Measurements from ENCODE around the gene CPXM1. TPM values are rescaled to one million over a fixed set of nuclear protein-coding genes. Genes with fewer than 3 reads are reported as not detected.

CPXM1 gene
- polyA plus RNA-seq, 10 donors, result 39.6 to 68.0 (median 52.1) TPM

DNA sequence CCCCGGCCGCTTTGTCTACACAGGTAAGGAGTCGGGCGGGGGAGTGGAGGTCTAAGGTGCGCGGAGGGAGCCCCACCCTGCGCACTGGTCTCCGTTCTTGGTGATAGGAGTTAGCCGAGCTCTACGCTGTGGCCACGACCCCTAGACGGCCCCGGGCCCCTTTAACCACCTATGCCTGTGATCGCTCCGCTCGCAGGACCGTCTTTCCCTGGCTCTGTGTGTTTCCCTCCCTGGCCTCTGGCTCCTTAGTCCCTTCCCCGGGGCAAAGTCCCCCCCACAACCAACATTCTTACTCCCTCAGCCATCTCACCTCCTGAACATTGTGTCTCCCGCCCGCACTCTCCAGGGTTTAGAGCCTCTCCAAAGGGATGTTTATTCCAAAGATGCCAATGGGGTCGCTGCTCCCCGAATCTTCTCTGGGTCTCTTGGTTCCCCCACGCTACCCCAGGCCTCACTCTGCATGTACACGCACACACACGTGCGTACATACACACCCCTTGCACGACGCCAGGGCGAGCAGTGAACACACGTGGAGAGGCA, 50.4 kb downstream of the CPXM1 start:
- no peak for DNase-seq

DNA sequence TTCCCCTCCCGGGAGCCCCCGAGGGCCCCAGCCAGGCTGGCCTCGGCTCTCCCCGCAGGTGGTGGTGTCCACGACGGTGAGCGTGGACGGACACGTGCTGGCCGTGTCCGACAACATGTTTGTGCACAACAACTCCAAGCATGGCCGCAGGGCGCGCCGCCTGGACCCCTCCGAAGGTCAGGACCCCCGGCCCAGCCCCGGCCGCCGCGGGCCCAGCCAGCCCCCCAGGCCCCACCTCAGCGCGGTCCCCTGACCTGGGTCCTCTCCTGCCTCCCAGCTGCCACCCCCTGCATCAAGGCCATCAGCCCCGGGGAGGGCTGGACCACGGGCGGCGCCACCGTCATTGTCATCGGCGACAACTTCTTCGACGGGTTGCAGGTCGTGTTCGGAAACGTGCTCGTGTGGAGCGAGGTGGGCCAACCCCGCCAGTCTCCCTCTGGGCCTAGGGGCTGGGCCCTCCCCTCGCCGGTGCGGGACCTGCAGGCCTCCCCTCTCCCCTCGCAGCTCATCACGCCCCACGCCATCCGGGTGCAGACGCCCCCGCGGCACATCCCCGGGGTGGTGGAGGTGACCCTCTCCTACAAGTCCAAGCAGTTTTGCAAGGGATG, 51.0 kb downstream of the CPXM1 start:
- no peak for DNase-seq

DNA sequence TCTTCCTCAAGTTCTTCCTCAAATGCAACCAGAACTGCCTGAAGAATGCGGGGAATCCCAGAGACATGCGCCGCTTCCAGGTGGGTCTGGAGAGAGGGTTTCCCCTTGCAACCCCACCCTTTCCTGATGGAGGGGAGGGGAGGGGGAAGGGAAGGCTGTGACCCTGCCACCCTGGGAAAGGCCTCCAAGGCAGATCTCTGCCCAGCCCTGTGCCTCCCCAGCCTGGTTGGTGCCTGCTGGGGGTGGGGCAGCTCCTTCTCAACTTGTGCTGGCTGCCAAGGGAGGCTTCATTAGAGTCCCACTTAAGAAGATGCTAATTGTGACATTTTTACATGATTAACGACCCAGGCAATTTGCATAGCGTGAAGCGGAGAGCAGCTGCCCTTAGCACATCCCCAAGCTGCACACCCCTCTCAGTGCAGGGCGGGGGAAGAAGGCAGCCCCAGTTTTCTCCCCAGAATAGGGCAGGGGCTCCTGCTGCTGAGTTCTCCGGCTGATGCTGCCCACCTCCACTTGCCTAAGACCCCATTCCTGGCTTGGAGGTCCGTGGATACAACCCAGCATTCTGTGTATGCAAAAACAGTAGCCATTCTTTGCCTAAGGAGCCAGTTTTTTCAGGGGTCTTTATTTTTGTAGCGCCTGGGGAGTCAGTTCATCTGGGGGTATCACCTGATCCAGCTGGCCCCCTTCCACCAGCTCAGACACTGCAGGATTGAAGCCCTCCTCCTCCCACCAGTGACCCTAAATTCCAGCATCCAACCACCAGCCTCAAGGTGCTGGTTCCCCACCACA, 51.7 kb downstream of the CPXM1 start:
- no peak for DNase-seq

DNA sequence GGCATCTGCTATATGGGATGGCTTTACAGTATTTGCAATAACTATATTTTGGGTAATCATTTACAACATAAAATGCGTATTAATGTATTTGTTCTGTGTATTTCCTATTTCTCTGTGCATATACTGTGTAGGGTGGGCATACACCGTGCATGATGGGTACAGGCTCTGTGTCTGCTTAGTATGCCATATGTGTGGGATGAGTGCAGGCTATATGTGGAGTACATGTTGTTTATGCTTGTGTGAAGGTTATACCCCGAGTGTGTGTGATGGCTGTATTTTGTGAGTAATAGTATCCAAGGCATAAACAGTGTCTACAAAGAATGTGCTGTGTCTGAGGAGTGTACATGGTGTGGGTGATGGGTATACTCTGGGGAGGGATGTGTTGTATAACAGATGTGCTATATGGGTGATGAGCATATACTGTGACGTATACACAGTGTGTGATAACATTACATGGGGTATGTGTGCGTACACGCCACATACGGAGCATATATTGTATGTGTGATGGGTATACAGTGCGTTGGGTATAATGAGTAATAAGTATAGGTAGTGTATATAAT, 52.7 kb downstream of the CPXM1 start:
- no peak for DNase-seq

DNA sequence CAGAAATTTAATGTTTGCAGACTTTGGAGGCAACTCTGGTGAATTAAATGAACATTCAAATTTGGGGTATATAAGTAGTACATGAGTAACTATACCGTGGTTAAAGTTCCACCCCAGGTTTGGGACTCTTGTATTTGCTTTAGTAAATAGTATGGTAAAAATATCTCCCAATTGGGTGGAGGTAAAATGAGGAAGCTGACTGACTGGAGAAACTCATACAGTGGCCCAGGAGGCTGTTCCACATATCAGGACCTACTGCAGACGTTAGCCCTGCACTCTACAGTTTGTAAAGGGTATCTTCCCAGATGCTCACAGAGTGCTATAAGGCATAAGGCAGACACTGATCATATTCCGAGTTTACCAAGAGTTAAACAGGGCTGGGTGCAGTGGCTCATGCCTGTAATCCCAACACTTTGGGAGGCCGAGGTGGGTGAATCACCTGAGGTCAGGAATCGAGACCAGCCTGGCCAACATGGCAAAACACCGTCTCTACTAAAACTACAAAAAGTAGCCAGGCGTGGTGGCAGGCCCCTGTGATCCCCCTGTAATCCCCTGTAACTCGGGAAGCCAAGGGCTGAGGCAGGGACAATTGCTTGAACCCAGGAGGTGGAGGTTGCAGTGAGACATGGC, 53.7 kb downstream of the CPXM1 start:
- DNase-seq, result no peak

DNA sequence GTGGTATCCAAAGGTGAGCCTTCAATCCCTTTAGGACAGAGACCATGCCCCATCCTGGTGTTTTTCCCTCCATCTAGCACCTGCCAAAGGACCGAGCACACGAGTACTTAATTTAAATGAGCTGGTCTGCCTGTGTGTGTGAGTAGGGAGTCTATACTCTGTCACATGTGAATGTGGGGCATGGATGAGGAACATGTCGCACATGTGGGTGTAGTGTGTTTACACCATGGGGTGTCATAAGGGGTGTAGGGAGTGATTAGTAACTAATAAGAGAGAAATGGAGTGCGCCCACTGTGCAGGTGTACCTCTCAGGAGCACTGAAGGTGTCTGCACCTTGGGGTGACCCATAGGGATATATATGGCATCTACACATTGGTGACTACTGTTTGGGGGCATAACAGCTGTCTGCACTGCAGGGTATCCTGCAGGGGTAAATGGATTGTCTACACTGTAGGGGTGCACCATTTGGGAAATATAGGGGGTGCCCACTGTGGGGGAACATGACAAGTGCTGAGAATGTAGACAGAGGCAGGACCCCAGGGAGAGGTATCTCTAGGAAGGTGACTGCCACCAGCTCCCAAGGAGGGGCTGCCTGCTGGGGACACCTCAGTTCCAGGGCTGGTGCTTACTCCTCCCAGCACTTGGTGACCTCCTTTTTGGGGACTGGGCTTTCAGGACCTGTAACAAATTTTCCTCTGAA, 54.3 kb downstream of the CPXM1 start:
- DNase-seq, result no peak

DNA sequence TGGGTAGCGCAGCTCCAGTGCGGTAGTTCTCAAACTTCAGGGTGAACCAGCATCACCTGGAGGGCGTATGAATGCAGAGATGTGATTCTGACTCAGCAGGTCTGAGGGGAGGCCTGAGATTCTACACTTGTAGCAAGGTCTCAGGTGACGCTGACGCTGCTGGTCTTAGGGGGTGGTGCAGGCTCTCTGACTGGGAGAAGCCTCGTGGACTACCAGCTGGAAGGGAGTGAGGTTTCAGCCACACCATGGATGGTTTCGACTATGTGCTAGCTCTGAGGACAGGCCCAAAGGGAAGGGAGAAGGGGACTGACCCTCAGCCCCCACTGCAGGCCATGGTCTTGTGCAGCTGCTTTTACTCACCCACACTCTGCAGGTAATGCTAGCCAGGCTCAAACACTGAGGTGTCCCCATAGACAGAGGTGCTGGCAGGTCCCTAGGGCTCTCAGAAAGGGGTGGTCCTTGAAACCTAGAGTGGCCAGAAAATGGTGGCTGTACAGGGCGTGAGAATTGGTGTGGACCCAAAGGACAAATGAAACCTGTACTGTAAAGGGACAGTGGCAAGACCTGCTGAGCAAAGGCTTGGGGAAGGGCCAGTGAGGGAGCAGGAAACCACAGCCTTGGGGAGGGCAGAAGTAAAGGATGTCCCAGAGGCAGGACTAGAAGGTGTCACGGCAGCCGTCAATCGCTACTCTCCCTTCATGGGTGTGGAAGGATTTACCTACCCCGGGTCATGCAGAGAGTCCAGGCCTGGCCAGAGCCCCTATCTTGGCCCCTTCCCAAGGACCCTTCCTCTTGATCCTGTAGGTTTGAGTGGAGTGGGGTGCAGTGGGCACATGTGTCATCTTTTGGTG, 55.1 kb downstream of the CPXM1 start:
- DNase-seq, result no peak

Other genes starting within 250 kb of the CPXM1 start
- 100 to 1,000 TPM; 135 to 187 (median 152) TPM for gene NOP56, start 148.0 kb downstream of the CPXM1 start, polyA plus RNA-seq (ENCODE audit: insufficient read length in 10 of 10)
- 100 to 1,000 TPM in 3 of 10 donors, 10 to 100 TPM in 7; 88.5 to 104 (median 96.1) TPM for gene IDH3B, start 136.4 kb downstream of the CPXM1 start, polyA plus RNA-seq (ENCODE audit: insufficient read length in 10 of 10)
- 1 to 10 TPM; 4.4 to 9.9 (median 5.5) TPM for gene EBF4, start 107.8 kb downstream of the CPXM1 start, polyA plus RNA-seq (ENCODE audit: insufficient read length in 10 of 10)
- gene C20orf141, start 14.4 kb upstream of the CPXM1 start, polyA plus RNA-seq (ENCODE audit: insufficient read length in 10 of 10), result not detected
- gene TMEM239, start 15.7 kb upstream of the CPXM1 start, polyA plus RNA-seq (ENCODE audit: insufficient read length in 10 of 10), result under 1 TPM in 1 of 10 donors, not detected in 9; 0.03 TPM
- 10 to 100 TPM; 19.9 to 37.6 (median 26.2) TPM for gene PCED1A, start 40.0 kb upstream of the CPXM1 start, polyA plus RNA-seq (ENCODE audit: insufficient read length in 10 of 10)
- 10 to 100 TPM; 19.1 to 24.9 (median 23.3) TPM for gene VPS16, start 40.1 kb upstream of the CPXM1 start, polyA plus RNA-seq (ENCODE audit: insufficient read length in 10 of 10)
- 10 to 100 TPM; 41.8 to 59.8 (median 52.2) TPM for gene PTPRA, start 72.9 kb upstream of the CPXM1 start, polyA plus RNA-seq (ENCODE audit: insufficient read length in 10 of 10)
- gene GNRH2, start 243.0 kb upstream of the CPXM1 start, polyA plus RNA-seq (ENCODE audit: insufficient read length in 10 of 10), result under 1 TPM in 5 of 10 donors, not detected in 5; 0.16 to 0.46 (median 0.27) TPM
- gene MRPS26, start 245.4 kb upstream of the CPXM1 start, polyA plus RNA-seq (ENCODE audit: insufficient read length in 10 of 10), result 10 to 100 TPM; 25.0 to 43.8 (median 32.2) TPM

All from muscle of back (tissue), 11 donors.